Renal cortex interstitium (tissue), 11 donors: Measurements from ENCODE around the gene TNXB. TPM values are rescaled to one million over a fixed set of nuclear protein-coding genes. Genes with fewer than 3 reads are reported as not detected.

ENCODE experiments used
- DNase-seq, 11 donors: peaks; one replicate each; pipeline ENCODE4 v3.0.0-alpha.2; 2013; ENCODE audit warnings: low read depth in 9 of 11, low spot score in 4 of 11; ENCODE audit errors: extremely low read depth in 1 of 11
- polyA plus RNA-seq, 3 donors: library from polyadenylated mRNA; unstranded; fragments of 120-200 nt; gene quantifications; one replicate each; pipeline ENCODE4 v1.2.1, GENCODE V29; 2013; ENCODE audit not compliant: insufficient read length in 3 of 3

TNXB gene
- polyA plus RNA-seq, 3 donors = 3.4 to 7.9 (median 6.1) TPM

GRCh38 chr6:32089082-32089828, 19.9 kb downstream of the TNXB start:
- DNase-seq = no peak

GRCh38 chr6:32088487-32089049, 20.6 kb downstream of the TNXB start:
- no peak for DNase-seq

- DNase-seq = peak in 7 of 11 donors; percentile 54 to 72 (median 64)
Measured at GRCh38 chr6:32087574-32088486, 21.3 kb downstream of the TNXB start.

GRCh38 chr6:32086661-32087573, 22.2 kb downstream of the TNXB start:
- no peak for DNase-seq

GRCh38 chr6:32085759-32086459, 23.2 kb downstream of the TNXB start:
- no peak for DNase-seq

GRCh38 chr6:32084780-32085179, 24.4 kb downstream of the TNXB start:
- no peak for DNase-seq

- no peak for DNase-seq
Measured at GRCh38 chr6:32083812-32084768, 25.0 kb downstream of the TNXB start.

GRCh38 chr6:32082935-32083334, 26.2 kb downstream of the TNXB start:
- no peak for DNase-seq

GRCh38 chr6:32082478-32082877, 26.7 kb downstream of the TNXB start:
- DNase-seq = no peak

- no peak for DNase-seq
Measured at GRCh38 chr6:32081168-32081990, 27.8 kb downstream of the TNXB start.

GRCh38 chr6:32079566-32080290, 29.4 kb downstream of the TNXB start:
- DNase-seq = no peak

- DNase-seq = no peak
Measured at GRCh38 chr6:32076321-32076809, 32.8 kb downstream of the TNXB start.

- DNase-seq = no peak
Measured at GRCh38 chr6:32075781-32076180, 33.4 kb downstream of the TNXB start.

- no peak for DNase-seq
Measured at GRCh38 chr6:32074996-32075532, 34.1 kb downstream of the TNXB start.

- DNase-seq = no peak
Measured at GRCh38 chr6:32073613-32074012, 35.5 kb downstream of the TNXB start.
